ENCODE measurements around the gene NINL. TPM values are rescaled to one million over a fixed set of nuclear protein-coding genes. Genes with fewer than 3 reads are reported as not detected.

Gene NINL
- total and polyA plus RNA-seq, 2 of the 4 experiments (the other 2 are of a cell fraction): 3.0 to 10.4 TPM

GRCh38 chr20:25424536-25424935, 160.8 kb downstream of the NINL start:
- in situ Hi-C loops (cut with MboI; ENCODE audit: low sequenced_read_pairs) (loop anchor here (25.0 kb wide), 1 partner anchor 1787 kb away; the partner anchor contains the start of gene CST3), dilution Hi-C loops (cut with HindIII; ENCODE audit: low sequenced_read_pairs, unreplicated experiment) (no loop called here), intact Hi-C loops (cut with micrococcal nuclease) (loop anchor here (10.0 kb wide), 1 partner anchor 200 kb away; the partner anchor contains the start of gene NANP)
- DNase-seq (no peak), ATAC-seq (ENCODE audit: low read depth) (no peak)
- H2AK9ac ChIP-seq (replicated peaks; ENCODE audit: low read depth, low read length, poor library complexity): no peak overlapping the region
- H2BK5ac ChIP-seq (ENCODE audit: low read depth, low read length, poor library complexity, severe bottlenecking): no peak overlapping the region
- H2BK20ac ChIP-seq (ENCODE audit: low read depth, low read length): no peak overlapping the region
- no peak overlapping the region for H4K5ac ChIP-seq (ENCODE audit: low read depth, low read length)
- no peak overlapping the region for H3K4me3 ChIP-seq (ENCODE audit: insufficient read depth, low read depth, low read length)
- H3K14ac ChIP-seq (replicated peaks; ENCODE audit: low read depth, low read length): no peak overlapping the region
- no TSS peak for BruUV-seq (replicated peaks)
- H3K9me1 ChIP-seq (ENCODE audit: insufficient read depth, low read length): no peaks in the 10 kb centered on the region
- H4K8ac ChIP-seq (ENCODE audit: low read depth in 2 of 2, low read length in 2 of 2): no peak overlapping the region
- H3K4me1 ChIP-seq (ENCODE audit: control insufficient read depth, insufficient read depth, low read length): no peaks in the 10 kb centered on the region
- peaks cover 5 to 12% of the 10 kb centered on the region in 2 experiments; a peak in 2 of 4 replicates for H3K79me1 ChIP-seq (ENCODE audit: low read depth in 1 of 2, low read length in 2 of 2)
- H3K27ac ChIP-seq (ENCODE audit: insufficient read depth, low read length): no peak overlapping the region
- no peak overlapping the region for H2BK15ac ChIP-seq (ENCODE audit: low read depth, low read length)
- no peak overlapping the region for H3K23ac ChIP-seq (ENCODE audit: low read depth, low read length)
- no CpG with 5 or more reads among the region's 3 CpGs for WGBS, 2 experiments (ENCODE audit: extremely low coverage in 2 of 2, insufficient read length in 1 of 2)
- H2BK120ac ChIP-seq (ENCODE audit: low read depth, low read length): no peak overlapping the region
- H3K9me3 ChIP-seq (ENCODE audit: control insufficient read depth, insufficient read depth, low read length): no peaks in the 10 kb centered on the region
- CTCF ChIA-PET: no interaction called here
- H2AFZ ChIP-seq (replicated peaks; ENCODE audit: low read length, poor library complexity): no peak overlapping the region
- POLR2A ChIA-PET (ENCODE audit: unreplicated experiment): no interaction called here
- no peak overlapping the region for H2AK5ac ChIP-seq (ENCODE audit: low read depth, low read length)
- TF ChIP-seq SMC3 (IDR thresholded peaks at IDR 0.05; ENCODE audit: low read depth, low read length) (no peak), RFX5 (IDR thresholded peaks at IDR 0.05; ENCODE audit: low read depth, low read length) (no peak), BHLHE40 (IDR thresholded peaks at IDR 0.05; ENCODE audit: low read depth, low read length) (no peak), MAFK (IDR thresholded peaks at IDR 0.05; ENCODE audit: low read depth, low read length) (no peak), ELK1 (IDR thresholded peaks at IDR 0.05; ENCODE audit: borderline replicate concordance, low read depth, low read length) (no peak), MAZ (IDR thresholded peaks at IDR 0.05; ENCODE audit: borderline replicate concordance, low read depth, low read length) (no peak), CEBPB (IDR thresholded peaks at IDR 0.05; ENCODE audit: low read depth, low read length) (no peak), POLR2A (IDR thresholded peaks at IDR 0.05; ENCODE audit: low read depth, low read length) (no peak), FOS (IDR thresholded peaks at IDR 0.05; ENCODE audit: low read depth, low read length) (no peak), RAD21 (IDR thresholded peaks at IDR 0.05; ENCODE audit: low read length) (no peak)
- no peak overlapping the region for H4K91ac ChIP-seq (ENCODE audit: insufficient read depth, low read depth, low read length)
- H3K56ac ChIP-seq (ENCODE audit: extremely low read depth, insufficient read depth, low read length): no peak overlapping the region
- no peaks in the 10 kb centered on the region for H4K20me1 ChIP-seq (ENCODE audit: insufficient read depth, low read length)
- H3K27me3 ChIP-seq (ENCODE audit: control insufficient read depth, insufficient read depth, low read length): no peaks in the 10 kb centered on the region
- H3K9ac ChIP-seq (ENCODE audit: low read depth, low read length): no peak overlapping the region
- H3K4ac ChIP-seq (ENCODE audit: low read depth, low read length): no peak overlapping the region
- no peaks in the 10 kb centered on the region for H3K36me3 ChIP-seq (ENCODE audit: control insufficient read depth, insufficient read depth, low read length)
- H3K4me2 ChIP-seq (ENCODE audit: low read depth, low read length): no peak overlapping the region
- H3K18ac ChIP-seq (ENCODE audit: low read depth, low read length): no peak overlapping the region
